GM12892 (cell line): Measurements from ENCODE around the gene TRABD2B.

Source experiments
- DNase-seq: peaks from one replicate; pipeline ENCODE4 v3.0.0; 2011; ENCODE audit not compliant: insufficient read length
- FAIRE-seq: peaks from 2 replicates; lab custom pipeline; 2011; peaks lifted over from hg19 to GRCh38; lab: Jason Lieb, UNC
- POLR2A ChIP-seq: IDR thresholded peaks from 2 replicates; pipeline ENCODE4 v1.6.1; 2011; ENCODE audit warnings: low read depth, low read length, control low read depth
- POLR2AphosphoS5 ChIP-seq: IDR thresholded peaks from 2 replicates; pipeline ENCODE4 v1.6.1; 2011; ENCODE audit warnings: low read depth, low read length, control low read depth
- TAF1 ChIP-seq: IDR thresholded peaks from 2 replicates; pipeline ENCODE4 v1.6.1; 2011; ENCODE audit warnings: low read depth, mild to moderate bottlenecking, control low read depth, low read length, borderline replicate concordance

The TRABD2B gene

GRCh38 chr1:47830021-47830420 is 167.2 kb downstream of the TRABD2B start:
- no peak for FAIRE-seq
- no peak for DNase-seq

GRCh38 chr1:47828978-47829377 is 168.2 kb downstream of the TRABD2B start:
- FAIRE-seq (no peak), DNase-seq (no peak)
- TF ChIP-seq TAF1 (no peak), POLR2AphosphoS5 (no peak), POLR2A (no peak)

More at GRCh38 chr1:47830021-47830420, 167.2 kb downstream of the TRABD2B start:
- TF ChIP-seq POLR2A (no peak), TAF1 (no peak), POLR2AphosphoS5 (no peak)

- no peak for DNase-seq
- no peak for FAIRE-seq
- TF ChIP-seq POLR2A: no peak
- TF ChIP-seq TAF1: no peak
- no peak for TF ChIP-seq POLR2AphosphoS5
These were observed 170.1 kb downstream of the TRABD2B start for GRCh38 chr1:47827109-47827508.

DNA sequence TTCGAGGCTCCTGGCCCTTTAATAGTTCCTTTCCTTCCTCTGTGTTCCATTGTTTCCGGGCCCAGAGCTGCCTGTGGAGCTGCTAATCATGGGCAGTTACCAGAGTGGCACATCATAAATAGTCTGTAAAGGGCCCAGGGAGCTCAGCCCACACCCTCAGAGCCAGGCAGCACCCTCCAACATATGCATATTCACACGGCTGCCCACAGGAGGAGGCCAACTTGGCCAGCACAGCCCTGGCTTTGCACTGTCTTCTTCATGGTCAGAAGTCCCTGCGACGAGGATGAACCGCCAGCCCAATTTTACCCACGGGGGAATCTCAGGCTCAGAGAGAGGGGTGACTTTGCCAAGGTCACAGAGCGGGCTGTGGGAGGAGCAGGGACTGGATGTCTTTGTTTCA is 172.5 kb downstream of the TRABD2B start:
- FAIRE-seq (no peak), DNase-seq (no peak)
- TF ChIP-seq TAF1 (no peak), POLR2AphosphoS5 (no peak), POLR2A (no peak)

DNA sequence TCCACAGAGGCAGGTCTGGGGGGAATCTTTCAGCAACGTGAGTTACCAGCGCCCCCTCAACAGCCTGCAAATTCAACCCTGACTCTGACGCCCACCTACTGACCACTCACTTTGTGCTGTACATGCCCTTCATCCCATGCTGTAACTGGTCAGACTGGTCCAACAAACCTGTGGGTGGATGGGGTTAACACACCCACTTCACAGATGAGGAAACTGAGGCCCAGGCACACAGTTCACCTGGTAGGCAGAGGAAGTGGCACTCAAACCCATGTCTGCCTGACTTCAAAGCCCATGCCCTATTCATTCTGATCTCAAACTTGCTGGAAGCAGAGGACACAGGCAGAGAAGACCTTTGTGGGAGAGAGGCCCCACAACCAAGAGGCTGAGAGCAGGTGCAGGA is 172.9 kb downstream of the TRABD2B start:
- DNase-seq (no peak), FAIRE-seq (no peak)
- TF ChIP-seq POLR2A (no peak), TAF1 (no peak), POLR2AphosphoS5 (no peak)

DNA sequence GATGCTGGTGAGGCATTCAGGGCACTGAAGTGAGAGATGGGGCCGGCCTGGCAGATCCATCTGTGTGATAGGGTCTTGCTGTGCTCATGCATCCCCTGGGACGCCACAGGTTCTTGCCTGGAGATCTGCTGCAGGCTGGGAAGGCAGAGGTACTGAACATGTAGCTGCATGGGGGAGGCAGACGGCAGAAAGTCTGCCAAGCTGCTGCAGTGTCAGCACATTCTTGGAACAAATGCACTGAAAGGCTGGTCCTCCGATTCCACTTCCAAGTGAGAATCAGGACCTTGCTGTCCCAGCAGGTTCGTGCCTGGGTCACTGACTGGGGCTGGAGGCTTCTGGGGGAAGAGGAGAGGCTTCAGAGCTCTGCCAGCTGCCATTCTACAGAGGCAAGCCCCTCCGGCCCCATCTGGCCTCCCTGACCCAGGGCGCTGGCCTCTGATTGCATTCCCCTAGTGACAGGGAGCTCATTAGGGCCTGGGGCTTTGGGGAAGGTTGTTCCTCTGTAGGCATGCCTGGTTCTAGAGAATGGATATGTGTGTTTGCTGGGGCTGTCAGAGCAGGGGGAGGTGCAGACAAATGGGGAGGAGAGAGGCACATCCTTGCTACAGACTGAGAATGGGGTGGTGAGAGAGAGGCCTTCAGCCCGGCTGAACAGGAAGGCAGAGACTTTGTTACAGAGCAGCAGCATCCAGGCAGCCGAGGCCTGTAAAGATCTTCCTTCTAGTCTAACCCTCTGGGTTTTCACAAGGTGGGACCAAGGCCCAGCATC is 174.0 kb downstream of the TRABD2B start:
- DNase-seq (no peak), FAIRE-seq (no peak)
- no peak for TF ChIP-seq TAF1
- no peak for TF ChIP-seq POLR2AphosphoS5
- no peak for TF ChIP-seq POLR2A

- DNase-seq: no peak
- no peak for TF ChIP-seq TAF1
- no peak for TF ChIP-seq POLR2AphosphoS5
- no peak for TF ChIP-seq POLR2A
- no peak for FAIRE-seq
These were observed 175.4 kb downstream of the TRABD2B start for GRCh38 chr1:47821760-47822159.

GRCh38 chr1:47819574-47819888 is 177.7 kb downstream of the TRABD2B start:
- DNase-seq (no peak), FAIRE-seq (no peak)
- TF ChIP-seq TAF1: no peak
- TF ChIP-seq POLR2A: no peak
- TF ChIP-seq POLR2AphosphoS5: no peak

GRCh38 chr1:47818682-47819573 is 178.3 kb downstream of the TRABD2B start:
- FAIRE-seq (no peak), DNase-seq (no peak)
- TF ChIP-seq POLR2A: no peak
- no peak for TF ChIP-seq TAF1
- no peak for TF ChIP-seq POLR2AphosphoS5

DNA sequence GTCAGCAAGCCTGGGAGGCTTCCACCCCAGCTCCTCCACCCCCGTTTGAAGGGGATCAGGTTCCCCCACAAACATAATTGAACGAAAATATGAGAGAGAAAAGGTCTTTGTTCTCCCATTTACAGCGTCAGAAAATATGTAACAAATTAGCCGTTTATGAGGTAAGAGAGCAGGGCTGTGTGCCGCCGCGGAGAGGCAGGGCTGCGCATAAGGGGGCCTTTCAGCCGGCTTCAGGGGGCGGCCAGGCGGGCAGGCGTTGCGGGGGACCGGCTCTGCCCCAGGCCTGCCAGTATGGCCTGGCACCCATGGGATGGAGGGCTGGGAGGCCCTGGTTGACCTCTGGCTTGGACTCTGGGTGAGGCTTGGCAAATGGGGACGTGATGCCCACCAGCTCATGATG is 179.3 kb downstream of the TRABD2B start:
- FAIRE-seq (no peak), DNase-seq (no peak)
- TF ChIP-seq POLR2A: no peak
- TF ChIP-seq POLR2AphosphoS5: no peak
- TF ChIP-seq TAF1: no peak

DNA sequence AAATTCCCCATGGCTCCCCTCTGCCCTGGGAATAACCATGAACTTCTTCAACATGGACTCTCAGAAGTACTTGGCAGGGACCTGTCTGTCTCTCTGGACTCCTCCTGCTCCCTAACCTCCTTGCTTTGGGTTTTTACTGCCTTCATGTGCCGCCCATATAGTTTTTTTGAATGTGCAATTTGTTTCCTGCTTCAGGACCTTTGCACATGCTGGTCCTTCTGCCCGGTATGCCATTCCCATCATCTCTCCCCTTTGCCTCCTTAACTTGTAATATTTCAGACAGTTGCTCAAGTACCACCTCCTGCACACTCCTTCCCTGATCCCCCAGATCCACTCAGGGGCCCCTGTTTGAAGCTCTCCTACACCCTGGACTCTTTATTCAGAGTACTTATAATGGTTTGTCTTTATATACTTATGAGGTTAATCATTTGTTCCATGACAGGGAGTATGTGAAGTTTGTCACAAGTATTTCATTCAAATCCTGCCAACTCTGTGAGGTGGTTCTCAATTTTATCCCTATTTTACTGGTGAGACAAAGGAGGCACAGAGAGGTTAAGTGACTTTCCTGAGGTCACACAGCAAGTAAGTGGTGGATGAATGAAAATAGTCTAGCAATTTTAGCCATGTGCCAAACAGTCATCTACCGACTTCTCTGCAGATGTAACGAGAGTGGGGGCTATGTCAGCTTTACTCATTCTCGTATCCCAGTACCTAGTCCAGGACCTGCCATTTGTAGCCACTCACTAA is 180.7 kb downstream of the TRABD2B start:
- DNase-seq: no peak
- TF ChIP-seq TAF1 (no peak), POLR2AphosphoS5 (no peak), POLR2A (no peak)
- no peak for FAIRE-seq

DNA sequence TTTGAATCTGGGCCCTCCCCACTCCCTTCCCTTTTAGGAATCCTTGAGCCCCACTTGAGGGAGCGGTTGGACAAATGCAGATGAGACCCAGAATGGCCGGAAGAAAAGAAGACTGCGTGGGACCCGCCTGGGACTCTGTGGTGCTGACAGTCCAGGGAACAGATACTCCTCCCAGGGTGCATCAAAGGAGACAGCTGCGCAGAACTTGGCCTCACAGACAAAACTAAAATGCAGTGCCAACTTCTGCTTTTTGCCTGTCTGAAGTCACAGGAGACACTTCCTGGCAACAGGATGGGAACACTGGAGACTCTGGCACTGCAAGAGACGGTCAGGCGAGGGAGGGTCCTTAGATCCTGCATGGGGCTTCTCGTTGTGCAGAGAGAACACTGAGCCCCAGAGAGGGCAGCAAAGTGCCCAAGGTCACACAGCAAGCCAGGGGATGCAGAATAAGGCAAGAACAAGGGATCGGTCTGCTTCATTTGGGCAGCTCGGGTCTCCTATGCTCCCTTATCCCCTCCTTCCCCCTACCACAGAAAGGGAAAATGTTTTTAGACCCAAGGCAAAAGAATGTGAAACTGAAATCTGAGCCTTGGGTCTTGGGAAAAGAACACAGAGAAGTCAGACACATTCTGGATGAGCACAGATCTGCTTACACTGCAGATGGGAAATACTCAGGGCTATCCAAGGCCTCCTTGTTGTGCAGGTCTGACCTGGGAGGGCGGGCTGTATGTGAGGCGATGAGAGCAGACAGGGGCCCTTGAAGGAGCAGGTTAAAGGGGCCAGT is 182.4 kb downstream of the TRABD2B start:
- DNase-seq: no peak
- TF ChIP-seq POLR2A (no peak), TAF1 (no peak), POLR2AphosphoS5 (no peak)
- no peak for FAIRE-seq
